Erythroblast (primary cell): Measurements from ENCODE around the gene TCF4.

Experiments used
- GATA1 ChIP-seq: IDR thresholded peaks from 2 replicates; pipeline ENCODE4 v1.6.1; 2011; ENCODE audit warnings: low read depth, mild to moderate bottlenecking, control low read depth, low read length, moderate library complexity
- POLR2A ChIP-seq: IDR thresholded peaks from 2 replicates; pipeline ENCODE4 v1.6.1; 2011; ENCODE audit warnings: mild to moderate bottlenecking, low read length

GRCh38 chr18:55413474-55413873, 174.5 kb downstream of the TCF4 start:
- TF ChIP-seq POLR2A (no peak), GATA1 (no peak)
